ENCODE data around the gene P2RX6. TPM values are rescaled to one million over a fixed set of nuclear protein-coding genes. Genes with fewer than 3 reads are reported as not detected.

The P2RX6 gene
- total RNA-seq, 1 donor from 2014 or later = 0.44 TPM

DNA sequence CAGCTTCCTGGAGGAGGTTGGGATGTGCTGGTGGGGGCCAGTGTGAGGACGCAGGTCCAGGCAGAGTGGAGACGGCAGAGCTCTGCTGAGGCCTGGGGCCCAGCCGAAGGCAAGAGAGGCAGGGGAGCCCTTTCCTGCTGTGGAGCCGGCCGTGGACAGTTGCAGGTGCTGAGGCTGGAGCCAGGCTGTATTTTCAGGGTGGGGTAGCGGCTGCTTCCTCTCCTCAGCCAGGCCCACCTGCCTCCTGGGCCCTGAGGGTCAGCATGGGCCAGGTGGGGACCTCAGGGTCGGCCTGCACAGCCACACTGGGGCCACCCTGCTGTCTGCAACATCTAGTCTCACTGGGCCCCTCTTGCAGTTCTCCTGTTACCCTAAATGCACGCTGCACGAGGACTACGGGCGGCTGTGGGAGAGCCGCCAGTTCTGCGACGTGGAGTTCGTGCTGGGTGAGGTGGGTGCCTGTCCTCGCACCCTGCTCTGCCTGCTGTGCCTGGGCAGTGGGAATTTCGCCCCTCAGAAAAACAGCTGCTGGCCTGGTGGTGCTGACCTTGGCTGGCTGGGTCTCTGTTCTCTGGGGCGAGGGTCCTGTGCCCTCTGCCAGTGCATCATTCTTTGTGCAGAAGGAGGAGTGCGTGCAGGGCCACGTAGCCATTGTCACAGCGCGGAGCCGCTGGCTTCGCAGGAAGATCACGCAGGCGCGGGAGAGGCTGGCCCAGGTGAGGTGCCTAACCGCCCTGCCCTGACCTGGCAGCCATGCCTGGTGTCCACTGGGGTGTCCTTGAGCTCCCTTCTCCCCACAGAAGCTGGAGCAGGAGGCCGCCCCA is 21.4 kb upstream of the P2RX6 start:
- intact Hi-C loops (cut with micrococcal nuclease) = no loop called here

DNA sequence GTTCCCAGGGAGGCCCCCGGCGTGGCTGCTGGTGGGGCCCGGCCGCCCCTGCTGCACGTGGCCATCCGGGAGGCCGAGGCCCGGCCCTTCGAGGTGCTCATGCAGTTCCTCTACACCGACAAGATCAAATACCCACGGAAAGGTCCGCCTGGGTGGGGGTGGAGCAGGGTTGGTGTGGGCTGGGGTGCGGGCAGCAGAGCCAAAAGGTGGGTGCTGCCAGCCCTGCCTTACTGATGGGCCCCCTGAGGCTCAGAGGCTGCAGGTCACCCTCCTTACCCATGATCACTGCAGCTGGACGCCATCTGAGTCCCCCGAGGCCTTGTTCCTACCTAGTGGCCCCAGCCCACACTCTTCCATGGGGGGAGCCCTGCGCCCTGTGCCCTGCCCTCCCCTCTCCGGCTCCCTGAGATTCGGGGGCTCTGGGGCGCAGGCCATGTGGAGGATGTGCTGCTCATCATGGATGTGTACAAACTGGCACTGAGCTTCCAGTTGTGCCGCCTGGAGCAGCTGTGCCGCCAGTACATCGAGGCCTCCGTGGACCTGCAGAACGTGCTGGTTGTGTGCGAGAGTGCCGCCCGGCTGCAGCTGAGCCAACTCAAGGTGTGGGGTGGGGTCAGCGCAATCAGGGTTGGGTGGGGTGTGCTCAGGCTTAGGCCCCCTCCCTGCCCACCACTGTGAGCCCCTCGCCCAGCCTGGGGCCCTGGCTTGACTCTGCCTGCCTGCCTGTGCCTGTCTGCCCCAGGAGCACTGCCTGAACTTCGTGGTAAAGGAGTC is 20.6 kb upstream of the P2RX6 start:
- intact Hi-C loops (cut with micrococcal nuclease) = no loop called here

DNA sequence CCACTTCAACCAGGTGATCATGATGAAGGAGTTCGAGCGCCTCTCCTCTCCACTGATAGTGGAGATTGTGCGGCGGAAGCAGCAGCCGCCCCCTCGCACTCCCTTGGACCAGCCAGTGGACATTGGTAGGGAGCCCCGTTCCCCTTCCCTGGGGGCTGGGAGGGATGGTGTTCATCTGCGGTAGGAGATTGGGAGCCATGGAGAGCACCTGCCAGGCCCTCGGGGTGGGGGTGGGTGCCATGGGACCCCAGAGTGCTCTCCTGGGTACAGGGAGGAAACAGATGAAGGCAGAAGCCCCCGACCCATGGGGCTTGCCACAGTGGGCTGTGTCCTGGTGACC is 20.1 kb upstream of the P2RX6 start:
- intact Hi-C loops (cut with micrococcal nuclease) = no loop called here

DNA sequence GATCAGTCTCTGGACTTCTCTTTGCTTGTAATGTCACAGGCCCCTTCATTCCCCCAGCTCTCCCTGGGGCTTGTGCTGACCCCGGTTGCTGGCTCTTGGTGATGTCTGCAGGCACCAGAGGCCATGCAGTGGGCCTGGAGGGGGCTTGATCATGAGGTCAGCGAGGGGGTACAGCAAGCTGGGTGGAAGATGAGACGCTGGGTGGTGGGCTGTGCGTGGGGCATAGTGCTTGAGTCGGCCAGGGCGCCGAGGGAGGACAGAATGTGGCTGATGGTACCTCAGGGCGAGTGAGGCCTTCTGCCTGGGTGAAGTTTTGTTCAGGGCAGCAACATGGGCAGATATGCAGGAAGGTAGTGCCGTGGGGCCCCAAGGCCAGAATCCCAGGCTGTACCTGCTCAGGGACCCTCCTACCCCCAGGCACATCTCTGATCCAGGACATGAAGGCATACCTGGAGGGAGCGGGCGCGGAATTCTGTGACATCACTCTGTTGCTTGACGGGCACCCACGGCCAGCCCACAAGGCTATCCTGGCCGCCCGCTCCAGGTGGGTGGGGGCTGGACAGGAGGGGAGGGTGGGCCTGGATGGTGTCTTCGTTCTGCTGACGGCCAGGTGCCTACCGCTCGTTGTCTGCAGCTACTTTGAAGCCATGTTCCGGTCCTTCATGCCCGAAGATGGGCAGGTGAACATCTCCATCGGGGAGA is 19.5 kb upstream of the P2RX6 start:
- intact Hi-C loops (cut with micrococcal nuclease) = no loop called here

DNA sequence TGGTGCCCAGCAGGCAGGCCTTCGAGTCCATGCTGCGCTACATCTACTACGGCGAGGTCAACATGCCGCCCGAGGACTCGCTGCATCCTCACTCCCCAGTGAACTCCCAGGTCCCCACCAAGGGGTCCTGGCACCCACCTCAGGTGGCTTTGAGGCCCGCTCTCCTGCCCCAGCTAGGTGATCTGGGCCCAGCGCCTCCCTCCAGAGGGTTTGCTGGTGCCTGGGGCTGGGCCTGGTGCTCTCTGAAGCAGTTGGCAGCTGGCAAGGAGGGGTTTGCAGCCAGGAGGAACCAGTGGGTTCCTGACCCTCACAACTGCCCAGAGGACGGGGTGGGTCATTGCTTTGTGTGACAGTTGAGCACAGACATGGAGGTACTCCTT is 18.9 kb upstream of the P2RX6 start:
- intact Hi-C loops (cut with micrococcal nuclease) = no loop called here

DNA sequence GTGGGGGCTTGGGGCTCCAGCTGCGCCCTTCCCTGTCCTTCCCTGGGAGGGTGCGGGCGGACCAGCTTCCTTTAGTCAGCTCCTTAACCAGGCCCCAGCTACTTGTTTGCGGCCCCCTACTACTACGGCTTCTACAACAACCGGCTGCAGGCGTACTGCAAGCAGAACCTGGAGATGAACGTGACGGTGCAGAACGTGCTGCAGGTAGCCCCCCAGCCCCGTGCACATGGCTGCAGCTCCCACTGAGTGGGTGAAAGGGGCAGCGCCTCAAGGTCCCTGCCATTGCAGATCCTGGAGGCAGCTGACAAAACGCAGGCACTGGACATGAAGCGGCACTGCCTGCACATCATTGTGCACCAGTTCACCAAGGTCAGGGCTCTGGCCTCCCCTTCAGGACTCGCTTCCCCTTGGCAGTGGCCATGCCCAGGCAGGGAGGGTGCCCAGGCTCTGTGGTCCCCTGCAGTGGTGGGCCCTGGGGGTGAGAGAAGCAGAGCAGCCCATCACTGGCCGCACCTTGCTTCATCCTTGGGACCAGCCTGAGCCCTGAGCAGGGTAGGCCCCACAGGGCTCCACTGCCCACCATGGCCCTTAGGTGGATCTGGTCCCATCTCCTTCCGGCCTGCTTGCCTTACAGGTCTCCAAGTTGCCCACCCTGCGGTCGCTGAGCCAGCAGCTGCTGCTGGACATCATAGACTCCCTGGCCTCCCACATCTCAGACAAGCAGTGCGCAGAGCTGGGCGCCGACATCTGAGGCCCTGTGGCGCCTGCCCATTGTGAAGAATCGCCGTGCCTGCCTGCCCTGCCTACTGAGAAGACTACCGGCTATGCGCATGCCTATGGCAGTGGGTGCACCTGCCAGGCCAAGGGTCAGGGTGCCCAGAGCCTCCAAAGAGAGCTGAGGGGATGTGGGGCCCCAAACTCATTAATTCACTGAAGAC is 18.1 kb upstream of the P2RX6 start:
- intact Hi-C loops (cut with micrococcal nuclease) = no loop called here

DNA sequence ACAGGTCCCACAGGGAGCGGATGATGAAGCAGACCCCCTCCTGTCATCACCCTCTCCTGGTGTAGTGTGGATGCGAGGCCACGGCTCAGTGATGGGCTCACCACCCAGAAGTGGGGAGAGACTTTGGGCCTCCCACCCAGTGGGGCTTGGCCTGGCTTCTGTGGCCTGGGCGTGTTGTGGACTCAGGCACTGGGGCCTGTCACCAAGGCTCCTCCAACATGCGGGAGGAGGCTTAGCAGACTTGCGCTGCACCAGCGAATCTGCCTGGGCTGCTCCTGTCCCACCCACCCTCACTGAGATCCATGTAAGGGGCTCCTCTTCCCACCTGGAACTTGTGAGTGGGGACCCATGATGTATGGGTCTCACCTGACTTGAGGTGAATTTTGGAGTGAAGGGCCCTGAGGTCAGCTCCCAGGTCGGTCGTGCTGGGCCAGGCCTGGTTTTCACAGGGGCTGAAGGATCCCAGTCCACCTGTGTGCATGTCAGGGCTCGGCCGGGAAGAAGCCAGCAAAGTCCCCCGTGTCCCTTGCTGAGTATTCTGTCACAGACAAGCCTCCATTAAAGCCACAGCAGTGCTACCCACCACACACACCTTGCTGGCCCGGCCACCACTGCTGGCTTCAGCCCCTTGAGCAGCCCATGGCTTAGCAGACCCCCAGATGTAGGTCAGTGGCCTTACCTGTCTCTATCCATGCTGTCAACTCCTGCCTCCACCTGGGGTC is 17.3 kb upstream of the P2RX6 start:
- intact Hi-C loops (cut with micrococcal nuclease) = no loop called here

DNA sequence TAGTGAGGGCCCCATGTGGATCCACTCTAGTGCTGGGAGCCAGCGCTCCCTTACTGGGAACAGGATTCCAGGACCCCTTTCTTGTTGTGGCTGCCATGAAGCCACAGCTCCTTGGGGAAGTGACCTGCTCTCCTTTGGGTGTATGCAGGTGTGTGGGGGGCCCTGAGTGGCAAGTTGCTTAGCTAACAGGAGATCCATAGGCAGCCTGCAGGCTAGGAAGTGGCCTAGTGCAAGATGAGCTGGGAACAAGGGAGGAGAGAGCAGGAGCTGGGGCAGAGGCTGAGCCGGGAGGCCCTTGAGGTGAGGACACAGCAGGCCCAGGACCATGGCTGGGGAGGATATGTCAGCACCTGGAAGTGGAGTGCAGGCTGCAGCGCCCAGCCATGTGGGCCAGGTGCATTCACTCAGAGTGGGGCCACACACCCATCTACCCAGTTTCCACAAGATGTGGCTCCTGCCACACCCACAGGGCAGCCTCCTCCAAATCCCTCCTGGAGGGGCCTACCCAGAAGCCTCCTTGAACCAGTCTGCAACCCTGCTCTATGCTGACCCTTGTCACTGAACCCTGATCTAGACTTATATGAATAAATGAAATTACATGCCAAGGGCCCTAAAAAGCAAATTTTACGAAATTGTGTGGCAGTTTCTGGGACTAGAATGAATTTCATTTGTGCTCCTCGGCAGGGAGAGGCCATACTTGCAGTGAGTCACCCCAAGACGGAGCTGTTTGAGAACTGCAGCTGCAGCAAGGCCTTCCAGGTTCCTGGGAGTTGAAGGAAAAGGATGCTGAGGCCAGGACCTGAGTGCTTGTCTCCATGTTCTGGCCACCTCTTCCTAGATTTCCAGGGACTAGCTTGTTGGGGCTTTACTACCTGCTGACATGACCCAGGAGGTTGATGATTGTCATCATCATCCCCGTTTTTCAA is 16.3 kb upstream of the P2RX6 start:
- intact Hi-C loops (cut with micrococcal nuclease) = no loop called here

DNA sequence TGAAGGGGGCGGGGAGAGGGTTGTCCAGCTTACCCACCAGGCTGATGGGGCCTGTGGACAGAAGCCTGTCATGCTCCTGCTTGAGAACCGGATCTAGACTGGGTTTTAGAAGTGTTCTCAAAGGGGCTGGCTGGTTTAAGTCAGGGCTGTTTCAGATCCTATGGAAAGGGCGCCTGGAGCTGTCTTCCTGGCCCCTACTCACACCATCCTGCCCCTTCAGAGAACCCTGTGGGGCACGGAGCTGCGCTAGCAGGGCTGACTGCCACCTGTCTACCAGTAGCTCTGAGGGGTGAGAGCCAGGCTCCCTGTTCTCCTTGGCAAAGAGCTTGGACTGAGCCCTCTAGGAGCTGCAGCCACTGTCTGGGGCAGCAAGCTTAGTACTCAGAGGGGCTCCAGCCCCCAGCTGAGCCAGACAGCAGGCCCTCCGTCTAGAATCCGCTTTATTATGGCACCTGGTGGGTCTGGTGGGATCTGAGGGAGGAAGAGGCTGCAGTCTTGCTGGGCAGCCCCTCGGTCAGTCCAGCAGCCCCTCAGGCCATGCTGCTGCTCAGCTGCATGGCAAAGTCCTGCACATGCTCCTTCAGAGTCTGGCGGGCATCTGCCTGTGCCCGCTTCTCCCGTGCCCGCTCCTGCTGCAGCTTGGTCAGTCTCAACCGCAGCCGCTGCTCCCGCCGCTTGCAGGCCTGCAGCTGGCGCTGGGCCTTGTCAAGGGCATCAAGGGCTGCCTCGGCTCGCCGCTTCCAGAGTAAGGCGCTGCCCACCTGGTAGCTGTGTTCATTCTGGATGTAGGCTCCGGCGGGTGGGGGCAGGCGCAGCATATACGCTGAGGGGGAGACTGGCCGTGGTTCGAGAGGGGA is 15.4 kb upstream of the P2RX6 start:
- intact Hi-C loops (cut with micrococcal nuclease) = loop anchor here (10.0 kb wide), 1 partner anchor 655 kb away; no protein-coding TSS in a partner anchor

DNA sequence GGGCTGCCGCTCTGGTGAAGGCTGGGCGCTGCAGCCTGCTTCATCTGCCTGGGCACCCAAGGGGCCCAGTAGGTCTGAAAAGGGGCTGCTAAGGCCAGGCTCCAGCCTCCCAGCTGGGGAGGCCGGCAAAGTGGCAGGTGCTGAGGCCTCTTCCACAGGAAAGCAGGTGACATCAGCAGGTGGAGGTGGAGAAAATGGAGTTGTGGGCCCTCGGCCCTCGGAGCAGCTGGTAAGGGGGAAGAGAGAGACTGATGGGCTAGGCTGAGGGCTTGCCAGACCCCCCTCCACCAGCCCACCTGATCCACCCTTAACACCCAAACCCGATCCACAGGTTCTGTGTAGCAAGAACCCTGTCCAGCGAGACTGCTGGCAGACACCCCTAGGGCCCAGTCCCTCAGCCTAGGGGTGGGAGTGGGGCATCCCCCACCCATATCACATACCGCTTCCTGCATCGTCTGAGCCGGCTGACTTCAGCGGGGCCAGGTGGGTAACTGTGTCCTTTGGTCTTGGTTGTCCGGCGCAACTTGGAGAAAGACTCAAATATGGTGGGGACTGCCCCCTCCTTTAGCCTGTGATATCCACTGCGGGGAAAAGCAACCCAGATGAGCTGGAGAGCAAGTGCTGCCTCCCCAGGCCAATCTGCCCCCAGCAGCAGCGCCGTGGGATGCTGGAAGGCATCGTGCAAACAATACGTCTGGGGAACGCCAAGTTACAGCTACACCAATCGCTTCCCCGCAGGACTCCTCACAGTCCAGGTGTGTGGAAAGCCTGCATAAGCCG is 14.6 kb upstream of the P2RX6 start:
- intact Hi-C loops (cut with micrococcal nuclease) = loop anchor here (10.0 kb wide), 1 partner anchor 654 kb away; no protein-coding TSS in a partner anchor

DNA sequence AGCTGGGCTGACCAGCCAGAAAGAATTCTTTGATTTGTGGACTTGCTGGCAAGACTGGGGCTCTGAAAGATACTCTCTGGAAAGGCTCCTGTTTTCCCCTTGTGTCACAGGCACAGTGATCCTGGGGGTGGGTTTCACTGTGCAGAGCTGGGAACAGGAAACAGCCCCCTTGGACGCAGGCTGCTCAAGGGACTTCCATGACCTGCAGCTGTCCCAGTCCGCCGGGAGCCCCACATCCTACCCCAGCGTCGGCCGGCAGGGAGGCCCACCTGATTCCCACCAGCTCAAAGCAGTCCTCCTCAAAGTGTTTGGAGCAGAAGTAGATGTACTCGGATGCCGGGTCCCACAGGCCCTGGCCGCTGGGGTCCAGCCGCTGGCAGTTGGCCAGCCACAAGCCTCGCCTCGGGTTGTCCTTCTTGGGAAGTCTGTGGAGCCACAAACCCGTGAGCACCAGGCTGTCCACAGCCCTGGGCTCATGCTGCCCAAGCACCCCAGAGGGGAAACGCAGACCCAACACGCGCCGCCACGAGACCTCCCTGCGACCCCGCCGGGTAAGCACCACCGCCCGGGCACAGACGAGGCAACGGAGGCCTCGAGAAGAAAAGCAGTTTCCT is 13.9 kb upstream of the P2RX6 start:
- intact Hi-C loops (cut with micrococcal nuclease) = loop anchor here (10.0 kb wide), 1 partner anchor 654 kb away; no protein-coding TSS in a partner anchor

DNA sequence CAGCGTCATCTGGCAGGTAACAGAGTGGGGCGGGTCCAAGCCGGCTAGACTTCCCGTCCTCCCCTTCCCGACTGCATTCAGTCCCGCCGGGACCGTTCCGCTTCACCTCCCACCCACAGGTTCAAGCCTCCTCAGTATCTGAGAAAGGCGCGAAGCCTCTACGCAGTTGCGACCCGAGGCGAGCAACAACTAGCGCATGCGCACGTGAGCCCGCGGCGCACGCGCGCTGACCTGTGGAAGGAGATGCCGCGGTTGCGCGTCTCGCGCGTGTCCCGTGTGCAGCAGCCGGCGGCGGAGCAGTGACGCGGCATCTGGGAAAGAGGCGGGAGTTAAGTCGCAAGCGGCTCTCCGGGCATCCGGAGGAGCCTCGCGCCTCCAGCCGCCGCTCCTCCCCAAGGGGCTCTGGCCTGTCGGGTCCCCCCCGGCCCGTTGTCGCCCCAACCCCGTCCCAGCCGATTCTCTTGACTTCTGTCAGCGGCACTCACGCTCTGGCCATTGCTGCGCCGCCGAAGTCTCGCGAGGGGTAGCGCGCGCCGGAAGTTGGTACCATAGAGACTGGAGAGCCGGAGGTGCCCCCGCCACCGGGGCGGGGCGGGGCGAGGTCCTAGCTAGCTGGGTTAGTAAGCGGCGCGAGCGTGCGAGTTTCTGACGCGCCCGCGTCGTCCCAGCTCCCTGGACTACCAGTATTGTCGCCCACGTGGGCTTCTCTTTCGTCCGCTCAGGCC is 13.2 kb upstream of the P2RX6 start, which contains the start of gene THAP7:
TSS of gene THAP7 (minus strand) at position 518 of the 725 bp plus-strand sequence. CDS start at position 311, 207 bp downstream.
- intact Hi-C loops (cut with micrococcal nuclease) = loop anchor here (1.0 to 10.0 kb wide), 7 partner anchors 13 to 653 kb away; partner anchors contain the start of genes CRKL, LRRC74B, LZTR1 and PI4KA

DNA sequence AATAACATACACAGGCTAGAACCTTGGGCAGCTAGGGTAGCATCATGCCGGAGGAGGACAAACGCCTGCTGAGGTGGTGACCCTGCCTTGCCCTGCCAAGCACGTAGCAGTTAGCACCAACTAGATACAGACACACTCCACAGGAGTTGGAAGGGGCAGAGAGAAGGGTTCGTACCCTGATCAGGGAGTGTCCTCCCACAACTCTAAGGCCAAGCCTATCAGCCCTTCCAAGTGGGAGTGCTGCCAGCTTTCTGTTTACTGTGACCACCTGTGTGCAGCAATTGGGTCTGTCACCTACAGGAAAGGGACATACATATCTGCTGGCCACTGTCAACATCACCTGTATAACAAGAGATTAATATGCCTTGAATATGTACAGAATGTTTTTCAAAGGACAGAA is 11.2 kb upstream of the P2RX6 start:
- intact Hi-C loops (cut with micrococcal nuclease) = loop anchor here (2.0 to 10.0 kb wide), 2 partner anchors 17 to 651 kb away; no protein-coding TSS in a partner anchor

DNA sequence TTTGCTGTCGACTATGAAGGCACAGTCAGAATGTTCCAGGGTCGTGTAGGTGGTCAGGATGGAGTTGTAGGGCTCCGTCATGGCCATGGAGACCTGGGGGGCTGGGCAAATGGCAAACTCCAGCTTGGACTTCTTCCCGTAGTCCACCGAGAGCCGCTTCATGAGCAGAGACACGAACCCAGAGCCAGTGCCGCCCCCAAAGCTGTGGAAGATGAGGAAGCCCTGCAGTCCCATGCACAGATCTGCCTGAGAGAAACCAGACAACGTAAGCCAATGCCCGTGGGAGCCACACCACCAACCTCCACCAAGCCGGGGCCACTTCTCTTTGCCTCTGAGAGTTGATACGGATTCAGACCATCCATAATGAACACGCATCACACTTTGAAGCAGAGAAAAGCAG is 5.8 kb upstream of the P2RX6 start:
- intact Hi-C loops (cut with micrococcal nuclease) = loop anchor here (10.0 kb wide), 1 partner anchor 646 kb away; no protein-coding TSS in a partner anchor

DNA sequence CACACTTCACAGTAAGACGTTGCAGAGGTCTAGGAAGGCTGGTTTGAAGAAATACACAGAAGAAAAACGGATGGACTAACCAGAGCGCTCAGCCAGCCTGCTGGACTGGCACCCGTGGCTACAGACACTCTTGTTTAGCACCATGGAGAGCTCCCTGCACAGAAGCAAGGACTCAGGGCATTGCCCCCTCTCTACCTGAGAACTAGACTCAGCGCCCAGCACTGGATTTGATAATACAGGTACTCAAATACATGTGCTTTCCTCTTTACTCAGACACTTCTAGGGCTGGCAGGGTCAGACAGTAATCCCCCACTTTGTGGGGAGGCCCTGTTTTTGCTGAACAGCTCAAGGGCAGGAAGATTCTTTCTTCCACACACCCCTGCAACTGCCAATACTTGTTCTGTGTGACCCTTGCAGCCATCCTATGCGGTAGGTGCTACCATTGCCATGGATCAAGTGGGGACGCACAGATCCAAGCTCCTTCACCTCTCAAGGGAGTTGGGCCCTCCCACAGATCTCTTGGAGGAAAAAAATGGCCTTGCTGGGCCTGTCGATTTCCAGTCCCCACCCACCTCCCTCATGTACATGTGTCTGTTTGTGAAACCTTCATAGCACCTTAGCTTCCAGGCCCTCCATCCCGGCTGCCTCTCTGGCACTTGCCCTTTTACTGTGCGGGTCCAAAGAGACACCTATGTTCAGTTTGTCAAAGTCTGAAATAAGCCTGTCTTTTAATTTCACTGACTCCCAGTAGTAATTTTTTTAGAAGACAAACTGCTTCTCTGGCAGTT is 5.1 kb upstream of the P2RX6 start:
- intact Hi-C loops (cut with micrococcal nuclease) = loop anchor here (10.0 kb wide), 2 partner anchors 45 to 645 kb away; partner anchors contain the start of gene AIFM3

Measured in T-helper 1 cell treated with Interleukin-12 subunit alpha and Interleukin-12 subunit beta and Interleukin-4 antibody, amounts not matched to agents 30 ng/mL and 1 ng/mL, for 36 hours (primary cell).